HTERT RPE-1 (cell line): ENCODE measurements around the gene TCF7L1.

Experiments used
- in situ Hi-C: fragments of 300-500 bp; cut with MboI; formaldehyde crosslinking; loops from 4 replicates; pipeline ENCODE4 v1.14.3; 2020; ENCODE audit warnings: low sequenced_read_pairs

TCF7L1 gene

DNA sequence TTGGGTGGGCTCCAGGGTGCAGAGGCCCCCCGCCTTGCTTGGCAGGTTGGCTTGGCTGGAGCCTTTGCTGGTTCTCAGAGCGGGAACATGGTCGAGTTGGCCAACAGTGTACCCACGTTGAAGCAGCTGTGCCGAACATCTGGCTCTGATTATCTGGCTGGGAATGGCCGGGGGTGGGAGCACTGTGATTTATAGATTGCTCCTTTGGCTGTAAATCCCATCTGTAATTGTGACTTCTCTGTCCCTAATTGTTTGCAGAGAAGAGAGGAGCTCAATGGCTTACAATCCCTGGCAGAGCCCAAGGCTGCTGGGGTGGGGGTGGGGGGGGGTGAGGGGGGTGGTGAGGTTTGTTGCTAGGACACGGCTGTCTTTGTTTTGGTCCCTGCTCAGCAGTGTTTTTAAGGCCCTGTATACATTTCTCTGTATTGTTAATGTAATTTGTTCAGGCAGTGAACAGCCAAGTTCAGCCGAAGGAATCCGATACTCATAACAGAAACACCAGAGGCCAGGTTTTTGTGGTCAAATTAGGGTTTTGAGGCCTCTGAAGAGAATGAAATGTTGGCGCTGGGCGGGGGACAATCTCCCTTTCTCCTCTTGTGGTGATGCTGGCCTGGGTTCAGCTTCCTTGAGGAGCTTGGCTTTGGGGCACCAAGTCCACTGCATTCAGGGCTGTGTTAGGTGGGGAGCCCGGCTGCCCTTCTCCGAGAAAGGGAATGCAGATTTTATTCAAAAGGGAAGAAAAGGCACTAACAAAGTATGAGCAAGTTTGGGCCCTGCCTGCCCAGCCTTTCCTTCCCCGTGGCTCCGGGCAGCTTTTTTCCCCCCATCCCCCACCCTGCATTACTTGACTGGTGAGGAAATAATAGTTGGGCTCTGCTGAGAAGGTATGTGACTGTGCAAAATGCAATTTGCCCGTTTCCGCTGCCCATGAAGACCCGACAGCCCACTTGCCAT, 82.5 kb downstream of the TCF7L1 start:
- in situ Hi-C loops: no loop called here

DNA sequence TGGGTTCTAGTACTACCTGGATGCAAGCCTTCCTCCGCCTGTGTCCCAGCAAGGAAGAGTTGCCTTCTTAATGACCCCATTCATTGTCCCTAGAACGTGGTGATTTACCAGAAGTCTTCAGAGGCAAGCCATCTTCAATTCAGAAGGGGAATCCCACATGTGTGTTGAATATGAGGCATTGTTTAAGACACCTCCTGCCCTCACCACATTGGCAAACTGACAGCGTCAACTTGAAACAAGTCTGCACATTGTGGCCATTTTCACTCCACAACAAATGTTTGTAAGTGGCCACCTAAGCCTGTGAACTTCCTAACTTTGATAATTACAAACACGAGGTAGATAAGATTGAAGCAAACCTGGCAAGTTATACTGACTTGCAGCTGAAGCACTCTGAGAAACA, 83.7 kb downstream of the TCF7L1 start:
- in situ Hi-C loops: no loop called here

DNA sequence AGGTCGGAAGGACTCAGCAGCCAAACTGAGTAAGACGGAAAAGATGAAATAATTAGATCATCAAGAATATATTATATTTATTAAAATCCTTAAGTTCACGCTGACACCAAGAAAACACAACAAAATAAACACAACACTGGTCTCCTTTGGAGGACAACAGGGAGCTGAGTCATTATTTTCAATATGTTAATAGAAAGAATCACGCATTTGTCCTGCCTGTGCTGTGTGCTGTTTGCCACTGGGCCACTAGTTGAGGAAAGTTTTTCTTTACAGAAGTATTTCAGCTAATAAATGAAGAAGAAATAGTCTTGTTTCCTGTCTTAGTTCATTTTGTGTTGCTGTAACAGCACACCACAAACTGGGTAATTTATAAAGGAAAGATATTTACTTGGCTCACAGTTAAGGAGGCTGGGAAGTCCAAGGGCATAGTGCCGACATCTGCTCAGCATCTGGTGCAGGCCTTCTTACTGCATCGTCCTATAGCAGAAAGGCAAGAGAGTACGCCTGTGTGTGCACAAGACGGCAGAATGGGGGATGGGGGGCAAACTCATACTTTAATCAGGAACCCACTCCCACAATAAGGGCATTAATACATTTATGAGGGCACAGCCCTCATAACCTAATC, 88.0 kb downstream of the TCF7L1 start:
- in situ Hi-C loops: no loop called here

DNA sequence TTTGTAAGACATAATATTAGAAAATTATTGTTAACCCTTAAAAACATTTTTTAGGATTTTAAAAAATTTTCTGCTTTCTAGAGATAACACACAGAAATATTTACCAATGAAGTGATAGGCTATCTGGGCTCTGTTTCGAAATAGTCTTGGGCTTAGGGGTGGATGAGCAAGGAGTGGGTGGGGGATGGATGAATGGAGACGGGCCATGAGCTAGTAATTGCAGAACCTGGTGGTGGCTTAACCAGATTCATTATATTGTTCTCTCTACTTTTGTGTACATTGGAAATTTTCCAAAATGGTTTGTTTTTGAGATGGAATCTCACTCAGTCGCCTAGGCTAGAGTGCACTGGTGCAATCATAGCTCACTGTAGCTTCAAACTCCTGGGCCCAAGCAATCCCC, 89.6 kb downstream of the TCF7L1 start:
- in situ Hi-C loops: no loop called here

DNA sequence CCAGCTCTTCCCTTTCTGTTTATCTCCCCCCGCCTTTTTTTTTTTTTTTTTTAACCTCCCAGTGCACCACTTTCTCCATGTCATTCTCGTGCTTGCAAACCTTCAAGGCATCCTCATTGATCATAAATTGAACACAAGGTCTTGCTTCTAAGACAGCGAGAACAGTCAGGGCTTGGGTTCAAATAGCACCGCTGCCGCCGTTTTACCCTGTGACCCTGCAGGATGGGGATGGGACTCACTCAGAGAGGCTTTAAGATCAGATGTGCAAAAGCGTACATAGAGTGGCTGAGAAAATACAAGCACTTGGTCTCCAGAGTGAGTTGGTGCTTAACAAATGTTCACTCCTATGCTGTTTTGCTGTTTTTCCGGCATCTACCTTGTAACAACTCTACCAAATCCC, 93.6 kb downstream of the TCF7L1 start:
- in situ Hi-C loops: no loop called here

DNA sequence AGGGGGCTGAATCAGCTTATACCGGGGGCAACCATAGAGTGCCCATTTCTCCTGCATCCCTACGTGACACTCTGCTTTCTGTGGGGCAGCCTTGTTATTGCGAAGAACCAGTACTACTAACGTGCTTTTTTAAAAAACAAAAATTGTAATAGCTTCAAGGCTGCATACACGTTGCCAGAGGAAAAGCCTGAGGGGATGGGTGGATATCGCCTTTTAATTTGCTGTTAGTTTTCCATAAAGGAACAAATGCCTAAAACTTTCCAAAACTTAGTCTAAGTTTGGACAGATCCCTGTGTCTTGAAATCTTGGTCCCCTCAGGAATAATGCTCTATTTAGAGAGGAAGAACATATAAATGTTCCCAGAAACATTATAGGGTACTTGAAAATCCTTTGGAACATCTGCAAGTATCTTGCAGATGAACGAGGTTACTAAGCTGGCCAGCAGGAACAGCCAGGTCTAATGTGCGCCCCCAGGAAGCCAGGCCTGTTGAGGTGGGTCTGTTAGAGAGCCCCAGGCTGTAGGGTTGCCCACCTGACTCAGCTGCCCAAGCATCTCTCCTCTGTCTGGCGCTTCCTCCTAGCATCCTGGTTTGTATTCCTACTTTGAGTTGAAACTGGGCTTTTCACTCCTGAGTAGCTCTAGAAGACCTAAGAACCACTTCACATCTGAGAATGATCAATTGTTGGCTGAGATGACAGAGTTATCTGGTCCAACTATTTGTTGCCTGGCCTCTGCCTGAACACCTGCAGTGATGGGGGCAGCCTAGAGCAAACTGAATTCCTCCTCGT, 97.7 kb downstream of the TCF7L1 start:
- in situ Hi-C loops: no loop called here

DNA sequence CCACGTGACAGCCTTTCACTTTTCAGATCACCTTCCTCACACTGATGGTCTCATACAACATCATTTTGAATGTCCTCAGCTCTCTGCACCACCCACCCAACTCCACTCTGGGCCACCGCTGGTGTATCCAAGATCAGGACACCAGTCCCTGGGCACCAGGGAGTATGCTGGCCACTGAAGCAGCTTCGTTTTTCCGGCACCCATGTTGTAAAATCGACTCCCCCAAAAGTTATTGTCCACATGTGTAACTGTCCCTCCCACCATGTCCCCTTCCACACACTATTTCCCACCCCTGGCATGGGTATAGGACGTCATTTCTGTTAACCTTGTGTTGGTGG, 98.2 kb downstream of the TCF7L1 start:
- in situ Hi-C loops: no loop called here

DNA sequence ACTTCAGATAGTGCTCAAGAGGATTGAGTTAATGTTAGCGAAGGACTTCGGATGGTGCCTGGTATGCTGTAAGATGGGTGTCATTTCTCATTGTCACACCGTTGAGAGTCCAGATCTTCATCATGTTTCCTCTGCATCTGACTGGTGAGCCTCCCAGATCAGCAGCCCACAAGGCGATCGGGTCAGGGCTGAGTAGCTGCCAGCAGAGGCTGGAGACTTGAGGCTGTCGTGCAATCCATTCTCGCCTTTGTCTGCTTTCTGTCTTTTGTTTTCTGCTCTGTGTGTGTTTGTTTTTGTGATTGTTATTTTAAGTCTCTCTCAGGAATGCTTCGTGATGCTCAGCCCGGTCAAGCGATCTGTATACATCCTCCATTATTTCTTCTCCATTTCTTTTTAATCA, 98.8 kb downstream of the TCF7L1 start:
- in situ Hi-C loops: no loop called here

DNA sequence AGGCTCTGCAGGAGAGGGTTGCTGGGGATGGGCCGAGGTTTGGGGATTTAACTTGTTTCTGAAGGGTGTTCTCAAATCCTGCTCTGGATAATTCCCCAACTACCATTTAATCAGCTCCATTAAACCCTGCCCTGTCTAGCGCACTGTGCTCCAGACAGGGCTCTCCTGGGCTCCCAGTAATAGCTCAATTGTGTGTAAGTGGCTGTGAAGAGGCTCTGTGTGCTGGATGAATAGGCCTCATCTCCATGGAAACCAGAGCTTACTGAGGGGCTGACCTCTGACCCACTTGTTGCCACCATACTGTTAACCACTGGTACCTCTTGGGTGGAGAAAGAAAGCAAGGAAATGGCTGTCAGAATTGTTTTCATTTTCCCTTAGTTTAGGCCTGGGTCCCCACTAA, 101.7 kb downstream of the TCF7L1 start:
- in situ Hi-C loops: no loop called here

DNA sequence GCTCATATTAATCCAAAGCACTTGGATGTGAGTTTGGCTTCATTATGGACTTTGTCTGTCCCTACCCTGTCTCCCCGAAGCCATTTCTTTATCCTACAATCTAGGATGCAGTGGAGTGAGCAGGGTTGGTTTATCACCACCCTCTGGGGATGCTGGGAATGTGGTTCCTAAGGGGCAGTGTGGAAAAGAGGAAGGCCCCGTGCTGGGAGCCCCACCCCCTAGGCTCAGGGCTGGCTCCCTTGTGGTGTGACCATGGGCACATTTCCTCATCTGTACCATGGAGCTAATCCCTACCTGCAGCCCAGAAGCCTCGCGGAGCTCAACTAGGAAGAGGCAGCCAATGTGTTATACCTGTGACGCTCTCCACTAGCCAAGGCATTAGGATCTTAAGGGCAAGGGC, 102.1 kb downstream of the TCF7L1 start:
- in situ Hi-C loops: no loop called here

DNA sequence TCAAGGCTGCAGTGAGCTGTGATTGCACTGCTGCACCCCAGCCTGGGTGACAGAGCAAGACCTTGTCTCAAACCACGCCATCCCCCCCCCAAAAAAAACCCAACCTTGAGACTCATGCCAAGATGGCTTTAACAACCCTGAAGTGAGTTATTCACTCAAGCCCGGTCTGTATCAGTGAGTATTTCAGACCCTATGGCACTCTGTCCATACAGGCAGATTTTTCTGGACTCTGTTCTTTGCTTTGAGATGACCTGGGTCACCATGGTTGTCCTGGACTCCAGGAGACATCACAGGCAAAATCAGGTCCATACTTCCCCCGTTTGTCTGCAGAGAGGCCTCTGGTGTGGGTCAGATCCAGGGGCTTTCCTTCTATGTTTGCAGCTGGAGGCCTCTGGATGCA, 102.9 kb downstream of the TCF7L1 start:
- in situ Hi-C loops: no loop called here

DNA sequence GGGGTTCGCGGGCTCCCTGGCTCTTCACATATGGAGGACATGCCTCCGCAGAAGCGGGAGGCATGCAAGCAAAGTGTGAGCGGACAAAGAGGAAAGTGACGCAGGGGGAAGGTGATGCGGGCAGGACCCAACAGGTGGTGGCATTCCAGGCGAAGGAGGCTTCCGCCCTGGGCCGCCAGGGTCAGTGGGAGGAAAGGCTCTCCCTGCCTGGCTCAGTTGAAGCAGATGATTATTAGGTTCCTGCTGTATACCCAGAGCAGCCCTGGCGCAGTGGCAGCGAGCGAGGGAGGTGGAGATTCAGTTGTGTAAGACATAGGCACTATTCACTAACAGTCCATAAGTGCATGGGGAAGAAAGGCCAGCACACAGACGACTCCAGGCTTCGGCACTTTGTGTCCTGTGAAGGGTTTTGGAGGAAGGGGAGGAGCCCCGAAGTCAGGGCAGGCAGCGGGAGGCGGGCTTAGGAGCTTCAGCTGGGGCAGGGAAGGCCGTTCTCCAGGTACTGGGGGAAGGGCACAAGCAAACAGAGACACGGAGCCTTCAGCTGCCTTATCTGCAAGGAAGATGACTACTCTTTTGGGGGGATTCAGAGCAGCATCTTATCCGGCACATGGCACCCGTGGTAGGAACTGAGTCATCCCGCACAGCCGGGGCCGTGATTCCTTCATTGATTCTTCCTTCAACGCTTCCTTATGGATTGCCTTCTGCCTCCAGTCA, 104.8 kb downstream of the TCF7L1 start:
- in situ Hi-C loops: no loop called here

DNA sequence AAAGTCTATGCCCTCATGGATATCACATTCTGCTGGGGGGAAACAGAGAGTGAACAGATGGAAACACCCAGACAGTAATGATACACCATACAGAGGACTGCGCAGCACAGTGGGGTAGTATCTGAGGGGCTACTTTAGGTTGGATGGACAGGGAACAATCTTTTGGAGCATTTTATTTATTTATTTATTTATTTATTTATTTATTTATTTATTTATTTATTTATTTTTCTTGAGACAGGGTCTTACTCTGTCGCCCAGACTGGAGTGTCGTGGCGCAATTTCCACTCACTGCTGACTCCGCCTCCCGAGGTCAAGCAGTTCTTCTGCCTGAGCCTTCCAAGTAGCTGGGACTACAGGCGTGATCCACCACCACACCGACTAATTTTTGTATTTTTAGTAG, 105.4 kb downstream of the TCF7L1 start:
- in situ Hi-C loops: no loop called here

DNA sequence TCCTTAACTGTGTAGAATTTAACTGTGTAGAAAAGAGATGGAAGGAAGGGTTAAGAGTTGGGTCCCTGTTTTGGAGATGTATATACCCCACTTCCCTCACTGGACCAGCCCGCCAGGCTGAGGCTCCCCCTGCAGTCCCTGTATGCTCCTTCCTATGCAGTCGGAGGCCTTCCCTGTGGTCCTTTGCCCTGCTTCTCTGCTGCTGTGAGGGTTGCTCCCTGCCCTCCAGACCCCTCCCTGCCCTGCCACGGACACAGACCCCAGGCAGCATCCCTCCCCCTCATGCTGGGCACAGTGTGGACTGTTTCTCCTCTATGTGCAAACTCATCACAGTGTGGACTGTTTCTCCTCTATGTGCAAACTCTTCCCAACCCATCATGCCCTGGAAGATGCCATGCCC, 105.9 kb downstream of the TCF7L1 start:
- in situ Hi-C loops: no loop called here

DNA sequence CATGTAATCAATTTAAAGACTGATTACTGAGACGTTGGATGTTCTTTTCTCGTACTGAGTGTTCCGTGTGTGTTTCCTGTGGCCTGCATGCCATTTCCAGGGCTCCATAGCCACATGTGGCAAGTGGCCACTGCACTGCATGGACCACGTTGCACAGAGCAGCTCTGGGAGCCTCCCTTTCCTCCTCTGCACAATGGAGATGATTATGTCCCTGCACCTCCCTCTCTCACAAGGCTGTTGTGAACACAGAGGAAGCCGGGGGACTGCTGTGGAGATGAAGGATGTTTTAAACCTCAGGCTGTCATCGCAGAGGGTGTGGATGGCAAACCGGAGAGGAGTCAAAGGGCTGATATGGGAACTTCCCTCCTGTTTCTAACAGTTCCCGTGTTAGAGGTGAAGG, 106.9 kb downstream of the TCF7L1 start:
- in situ Hi-C loops: no loop called here

DNA sequence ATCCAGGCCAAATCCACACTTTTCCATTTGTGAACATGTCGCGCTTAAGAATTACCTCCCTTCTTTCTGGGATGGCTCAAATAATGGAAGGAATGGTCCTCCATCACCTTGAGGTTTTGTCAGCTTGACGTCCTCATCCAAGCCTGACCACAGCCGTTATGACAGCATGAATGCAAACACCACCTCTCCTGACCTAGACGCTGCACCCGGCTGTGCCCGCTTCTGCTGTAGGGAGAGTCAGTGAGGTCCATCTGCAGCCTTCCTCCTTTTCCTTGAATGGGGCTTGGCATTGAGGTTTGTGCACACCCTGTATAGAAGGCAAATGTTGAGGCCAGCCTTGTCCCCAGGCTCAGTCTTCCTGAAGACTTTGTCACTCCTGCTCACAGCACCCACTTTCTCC, 109.1 kb downstream of the TCF7L1 start:
- in situ Hi-C loops: no loop called here

DNA sequence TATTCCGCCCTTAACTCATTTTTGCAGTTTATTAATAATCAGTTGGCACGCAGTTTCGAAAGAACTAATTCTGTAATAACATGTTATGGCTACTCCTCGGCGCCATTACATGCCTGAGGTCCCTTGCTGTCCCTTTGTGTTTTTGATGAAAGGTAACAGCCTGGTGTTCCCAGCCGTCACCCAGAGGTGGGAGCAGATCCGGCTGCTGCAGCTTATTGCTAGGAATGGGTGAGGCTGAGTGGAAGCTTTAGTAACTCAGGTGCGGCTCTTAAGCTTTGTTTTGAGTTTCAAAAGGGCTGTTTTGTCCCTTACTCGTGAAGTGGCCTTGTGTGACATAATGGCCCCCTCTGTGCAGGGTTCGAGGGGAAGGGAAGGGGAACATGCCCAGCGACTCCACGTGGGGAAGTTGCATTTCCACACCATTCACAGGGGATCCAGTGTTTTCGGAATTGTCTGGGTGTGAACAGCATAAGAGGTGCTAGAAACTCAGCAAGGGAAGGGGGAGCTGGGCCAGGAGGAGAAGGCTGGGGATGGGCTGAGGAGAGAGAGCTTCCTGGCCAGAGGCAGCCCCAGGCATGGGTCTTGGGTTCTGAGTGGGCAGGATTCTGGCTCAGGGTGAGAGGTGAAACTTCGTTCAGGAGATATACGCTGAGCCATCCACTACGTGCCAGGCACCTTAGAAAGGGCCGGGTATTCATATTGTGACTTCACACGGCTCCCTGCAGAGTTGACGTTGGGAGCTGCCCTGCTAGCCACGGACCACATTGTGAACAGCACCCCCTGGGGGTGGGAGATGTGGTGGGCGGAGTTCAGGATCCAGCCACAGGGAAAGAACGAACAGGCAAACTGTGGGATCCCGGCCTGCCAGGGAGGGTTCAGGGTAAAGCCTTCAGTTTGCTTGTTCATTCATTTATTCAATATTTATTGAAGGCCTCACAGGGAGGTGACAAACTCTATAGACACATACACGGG, 110.2 kb downstream of the TCF7L1 start:
- in situ Hi-C loops: no loop called here

DNA sequence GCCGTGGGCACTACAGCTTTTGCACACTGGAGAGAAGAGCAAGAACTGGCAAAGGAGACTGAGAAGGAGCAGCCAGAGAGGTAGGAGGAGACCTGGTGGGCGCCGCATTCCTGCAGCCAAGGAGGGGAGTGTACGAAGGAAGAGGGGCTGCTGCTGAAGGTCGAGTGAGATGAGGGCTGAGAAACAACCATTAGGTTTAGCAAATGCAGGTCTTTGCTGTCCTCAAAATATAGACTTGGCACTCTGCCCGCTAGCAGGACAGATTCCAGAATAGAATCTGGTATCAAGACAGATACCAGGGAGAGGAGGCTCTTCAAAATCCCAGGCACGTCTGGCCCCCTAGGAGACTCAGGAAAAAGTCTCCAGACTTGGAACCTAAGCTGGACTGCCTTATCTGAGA, 111.6 kb downstream of the TCF7L1 start:
- in situ Hi-C loops: no loop called here

DNA sequence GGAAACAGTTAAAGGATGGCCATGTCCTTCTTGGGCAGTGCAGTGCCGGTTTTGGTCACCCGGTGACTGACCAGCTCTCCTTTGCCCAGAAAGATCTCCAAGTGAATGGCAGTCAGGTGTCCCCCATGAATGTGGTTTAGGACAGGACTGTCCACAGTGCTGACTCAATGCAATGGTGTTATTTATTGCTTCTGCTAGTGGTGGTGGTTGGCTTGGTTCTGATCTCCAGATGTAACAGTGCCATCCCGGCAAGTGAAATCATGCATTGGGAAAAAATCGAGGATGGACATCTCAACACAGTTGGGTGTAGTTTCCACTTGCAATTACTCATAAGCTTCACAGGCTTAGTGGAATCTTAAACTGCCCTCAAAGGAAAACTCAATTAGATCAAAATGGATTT, 112.7 kb downstream of the TCF7L1 start:
- in situ Hi-C loops: no loop called here

DNA sequence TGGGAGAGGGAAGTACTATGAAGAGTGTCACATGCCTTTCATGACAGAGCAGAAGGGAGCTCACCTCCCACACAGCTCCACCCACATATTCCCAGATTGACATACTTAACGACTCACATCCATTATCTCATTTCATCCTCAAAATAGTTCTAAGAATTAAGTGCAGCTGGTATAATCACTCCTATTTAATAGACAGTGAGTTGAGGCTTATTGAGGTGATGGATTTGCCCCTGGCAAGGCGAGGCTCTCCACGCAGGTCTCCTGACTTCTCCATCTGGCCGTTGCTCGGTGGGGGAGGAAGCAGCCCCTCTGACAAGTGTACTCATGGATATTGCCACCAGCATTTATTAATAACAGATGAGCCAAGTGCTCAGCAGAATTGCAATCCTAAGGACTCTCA, 113.2 kb downstream of the TCF7L1 start:
- in situ Hi-C loops: no loop called here
